ENCODE data around the gene GRB7. TPM values are rescaled to one million over a fixed set of nuclear protein-coding genes. Genes with fewer than 3 reads are reported as not detected.

The GRB7 gene
- total and polyA plus RNA-seq, 2 experiments from 2014 or later: 12.8 to 28.9 TPM

GRCh38 chr17:39761861-39762496 is 24.2 kb downstream of the GRB7 start:
- H3K4me3 ChIP-seq: no peak overlapping the region
- no peaks in the 10 kb centered on the region for H3K4me1 ChIP-seq (ENCODE audit: insufficient read depth)
- H3K36me3 ChIP-seq (ENCODE audit: insufficient read depth): no peaks in the 10 kb centered on the region
- H3K4me2 ChIP-seq: no peak overlapping the region
- H2AFZ ChIP-seq: no peak overlapping the region; the same call in none of the 2 replicates
- Mint-ChIP-seq H3K36me3 (ENCODE audit: low read depth) (no peaks in the 10 kb centered on the region), H3K9me3 (no peaks in the 10 kb centered on the region), H3K27ac (no peak overlapping the region), H3K4me3 (no peak overlapping the region), H3K4me1 (peaks cover 3% of the 10 kb centered on the region; the same call in 2 of the 3 replicates), H3K27me3 (ENCODE audit: insufficient read depth, low read depth, poor library complexity) (peaks cover 14% of the 10 kb centered on the region)
- no peaks in the 10 kb centered on the region; the same call in 1 of the 2 replicates for H4K20me1 ChIP-seq (replicated peaks; ENCODE audit: insufficient read depth)
- no peak overlapping the region for H3K27ac ChIP-seq (ENCODE audit: low read depth)
- no peaks in the 10 kb centered on the region for H3K27me3 ChIP-seq (ENCODE audit: insufficient read depth)
- TF ChIP-seq CREB1 (CRISPR knock-in tag; IDR thresholded peaks at IDR 0.05; ENCODE audit: low read depth) (no peak), POLR2AphosphoS5 (IDR thresholded peaks at IDR 0.05; ENCODE audit: low read depth) (no peak), NANOG (IDR thresholded peaks at IDR 0.05; ENCODE audit: borderline replicate concordance) (no peak), JUNB (IDR thresholded peaks at IDR 0.05; ENCODE audit: unreplicated experiment) (no peak), CTCF (conservative IDR thresholded peaks at IDR 0.05; ENCODE audit: low read depth in 2 of 2) (no peak), EZH2phosphoT487 (IDR thresholded peaks at IDR 0.05; ENCODE audit: unreplicated experiment) (no peak), STAT1 (IDR thresholded peaks at IDR 0.05; ENCODE audit: unreplicated experiment) (no peak), REST (IDR thresholded peaks at IDR 0.05; ENCODE audit: unreplicated experiment) (no peak), ZNF462 (CRISPR knock-in tag; IDR thresholded peaks at IDR 0.05) (no peak), ZNF114 (CRISPR knock-in tag; IDR thresholded peaks at IDR 0.05) (no peak), EZH2 (IDR thresholded peaks at IDR 0.05; ENCODE audit: low read depth, unreplicated experiment) (no peak), ZNF331 (CRISPR knock-in tag; IDR thresholded peaks at IDR 0.05; ENCODE audit: low read depth) (no peak), ETS1 (IDR thresholded peaks at IDR 0.05) (no peak)
- no peaks in the 10 kb centered on the region for H3K79me2 ChIP-seq (replicated peaks; ENCODE audit: insufficient read depth)
- no peak for ATAC-seq
- H3K9me2 ChIP-seq (ENCODE audit: insufficient read depth): no peaks in the 10 kb centered on the region
- no peaks in the 10 kb centered on the region for H3F3A ChIP-seq (replicated peaks; ENCODE audit: low read depth)
- DNase-seq (ENCODE audit: low spot score): no peak

Measured in GM23338 (cell line).